GM10248 (cell line): ENCODE results near the gene PGAM2.
A peak's percentile ranks its signal among the peaks of the same experiment; 100 is the strongest.

Experiments
- CTCF ChIA-PET: fragments of 300-600 bp; sonication (Branson Sonifier 250); formaldehyde crosslinking; extraction: SDS; loops from one replicate; lab custom pipeline; 2021; ENCODE audit warnings: antibody characterized with exemption; lab: Yijun Ruan, JAX
- POLR2A ChIA-PET: fragments of 350-650 bp; sonication (Branson Sonifier 250); formaldehyde crosslinking; extraction: SDS; loops from one replicate; lab custom pipeline; 2020; ENCODE audit warnings: antibody characterized with exemption; lab: Yijun Ruan, JAX
- DNase-seq: peaks from one replicate; pipeline ENCODE4 v3.0.0; 2012; ENCODE audit errors: extremely low spot score
- TF ChIP-seq, protein P1 (sequence below): IDR thresholded peaks from 2 replicates; pipeline ENCODE4 v1.5.1; 2012; ENCODE audit warnings: mild to moderate bottlenecking, low read depth; ENCODE audit errors: extremely low read depth, missing control alignments, control extremely low read depth

PGAM2 gene

DNA sequence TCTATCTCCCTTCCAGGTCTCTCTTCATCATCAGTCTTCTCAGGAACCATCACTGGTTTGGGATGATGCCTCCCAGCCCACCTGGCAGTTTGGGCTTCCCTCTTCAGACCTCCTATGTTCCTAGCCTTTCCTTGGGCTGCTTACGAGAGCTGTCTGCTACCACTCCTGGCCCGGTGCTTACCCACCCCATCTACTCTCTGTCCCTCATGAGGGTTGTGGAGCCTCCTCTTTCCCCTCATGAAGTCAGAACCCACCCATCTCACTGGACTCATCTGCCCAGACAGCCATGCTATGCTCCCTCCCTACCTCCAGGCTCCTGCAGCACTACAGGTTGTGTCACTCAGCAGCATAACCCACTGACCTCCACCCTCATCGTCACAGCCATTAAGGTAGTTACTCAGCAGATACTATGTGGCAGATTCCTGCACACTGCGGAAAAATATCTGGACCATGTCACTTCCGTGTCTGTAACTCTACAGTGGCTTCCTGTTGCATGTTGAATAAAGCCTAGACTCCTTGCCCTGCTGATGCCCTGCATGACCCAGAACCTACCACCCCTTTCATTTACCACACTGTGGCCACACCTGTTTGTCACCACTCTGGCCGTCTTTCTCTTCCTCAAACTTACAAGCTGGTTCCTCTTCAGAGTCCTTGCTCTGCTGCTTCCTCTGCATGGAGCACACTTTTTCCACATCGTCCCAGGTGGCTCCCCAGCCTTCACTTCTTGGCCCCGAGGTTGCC is 18.9 kb downstream of the PGAM2 start:
- CTCF ChIA-PET: interaction anchor here (1.4 to 1.5 kb wide), 2 partner anchors 9 to 12 kb away, joined by 3 read pairs; no protein-coding TSS in a partner anchor
- POLR2A ChIA-PET: interaction anchor here (0.6 kb wide), 1 partner anchor 14 kb away, joined by 3 read pairs; no protein-coding TSS in a partner anchor
- no peak for DNase-seq
- TF ChIP-seq, protein P1, sequence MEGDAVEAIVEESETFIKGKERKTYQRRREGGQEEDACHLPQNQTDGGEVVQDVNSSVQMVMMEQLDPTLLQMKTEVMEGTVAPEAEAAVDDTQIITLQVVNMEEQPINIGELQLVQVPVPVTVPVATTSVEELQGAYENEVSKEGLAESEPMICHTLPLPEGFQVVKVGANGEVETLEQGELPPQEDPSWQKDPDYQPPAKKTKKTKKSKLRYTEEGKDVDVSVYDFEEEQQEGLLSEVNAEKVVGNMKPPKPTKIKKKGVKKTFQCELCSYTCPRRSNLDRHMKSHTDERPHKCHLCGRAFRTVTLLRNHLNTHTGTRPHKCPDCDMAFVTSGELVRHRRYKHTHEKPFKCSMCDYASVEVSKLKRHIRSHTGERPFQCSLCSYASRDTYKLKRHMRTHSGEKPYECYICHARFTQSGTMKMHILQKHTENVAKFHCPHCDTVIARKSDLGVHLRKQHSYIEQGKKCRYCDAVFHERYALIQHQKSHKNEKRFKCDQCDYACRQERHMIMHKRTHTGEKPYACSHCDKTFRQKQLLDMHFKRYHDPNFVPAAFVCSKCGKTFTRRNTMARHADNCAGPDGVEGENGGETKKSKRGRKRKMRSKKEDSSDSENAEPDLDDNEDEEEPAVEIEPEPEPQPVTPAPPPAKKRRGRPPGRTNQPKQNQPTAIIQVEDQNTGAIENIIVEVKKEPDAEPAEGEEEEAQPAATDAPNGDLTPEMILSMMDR: no peak

GRCh38 chr7:44045226-44046014 is 19.9 kb downstream of the PGAM2 start:
- no peak for DNase-seq
- ChIA-PET POLR2A (interaction anchor here (0.6 kb wide), 1 partner anchor 13 kb away, joined by 3 read pairs; no protein-coding TSS in a partner anchor), CTCF (interaction anchor here (1.3 to 1.9 kb wide), 3 partner anchors 10 to 151 kb away, joined by 3 to 8 read pairs (median 3); no protein-coding TSS in a partner anchor)
- TF ChIP-seq, protein P1: no peak

DNA sequence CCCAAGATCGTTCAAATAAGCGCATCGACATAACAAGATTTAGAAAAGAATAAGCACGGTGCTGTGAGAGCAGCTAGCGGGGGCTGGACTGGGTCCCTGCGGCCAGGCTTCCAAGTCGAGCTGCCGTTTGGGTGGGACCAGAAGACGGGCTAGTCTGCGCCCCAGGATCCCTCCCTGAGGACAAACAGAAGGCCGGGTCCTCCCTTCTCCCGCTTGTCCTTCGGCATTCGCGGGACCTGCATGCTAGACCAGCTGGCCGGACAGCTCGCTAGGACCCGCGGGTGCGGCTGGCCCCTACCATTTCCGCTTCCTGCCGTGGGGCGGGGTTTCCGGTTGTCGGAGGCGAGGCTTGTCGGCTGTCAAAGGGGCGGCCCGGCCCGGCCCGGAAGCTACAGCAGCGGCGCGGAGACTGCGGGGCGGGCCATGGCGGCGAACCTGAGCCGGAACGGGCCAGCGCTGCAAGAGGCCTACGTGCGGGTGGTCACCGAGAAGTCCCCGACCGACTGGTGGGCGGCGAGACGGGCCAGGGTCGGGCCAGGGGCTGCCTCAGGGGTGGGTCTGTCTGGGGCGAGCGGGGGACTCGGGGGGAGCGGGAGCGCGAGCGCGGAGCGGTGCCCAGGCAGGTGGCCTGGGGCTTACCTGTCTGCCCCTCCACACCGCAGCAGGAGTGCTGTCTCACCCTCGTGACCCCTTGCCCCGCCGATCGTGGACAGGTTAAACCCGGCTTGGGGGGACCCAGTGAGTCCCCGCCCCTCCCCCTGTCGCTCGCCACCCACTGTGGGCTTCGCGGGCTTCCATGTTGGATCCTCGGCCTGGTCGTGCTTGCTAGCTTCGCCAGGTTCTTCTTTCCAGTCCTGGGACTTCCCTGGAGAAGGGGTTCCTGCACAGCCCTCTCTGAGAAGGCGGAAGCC is 20.8 kb downstream of the PGAM2 start, which contains the start of gene DBNL:
DBNL (plus strand) TSS at position 388 of the 911 bp plus-strand sequence; CDS start at position 424, 36 bp downstream.
- ChIA-PET POLR2A (interaction anchor here (0.7 to 1.1 kb wide), 3 partner anchors 22 to 178 kb away, joined by 3 to 4 read pairs (median 3); no protein-coding TSS in a partner anchor), CTCF (interaction anchor here (1.0 to 1.9 kb wide), 3 partner anchors 25 to 152 kb away, joined by 3 to 8 read pairs (median 3); no protein-coding TSS in a partner anchor)
- DNase-seq: peak; percentile 92
- TF ChIP-seq, protein P1: no peak

DNA sequence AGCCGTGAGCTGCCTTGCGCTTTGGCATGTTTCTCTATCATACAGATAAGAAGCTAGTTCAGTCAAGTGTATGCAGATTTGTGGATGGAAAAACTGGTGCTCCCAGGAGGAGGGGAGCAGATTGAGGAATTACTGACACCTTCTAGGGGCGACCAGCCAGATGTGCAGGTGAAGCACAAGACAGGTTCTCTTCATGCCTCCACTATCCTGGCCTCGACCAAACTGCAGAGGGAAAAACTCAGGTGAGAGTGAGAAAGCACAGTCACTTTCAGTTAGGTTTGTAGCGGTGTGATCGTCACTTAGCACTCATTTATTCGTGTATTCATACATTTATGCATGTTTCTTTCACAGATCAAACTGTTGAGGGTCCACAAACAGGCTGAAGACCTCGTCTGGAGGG is 21.5 kb downstream of the PGAM2 start:
- TF ChIP-seq, protein P1: no peak
- DNase-seq: no peak
- ChIA-PET CTCF (interaction anchor here (1.0 to 1.9 kb wide), 3 partner anchors 24 to 153 kb away, joined by 3 to 8 read pairs (median 3); no protein-coding TSS in a partner anchor), POLR2A (interaction anchor here (0.7 to 1.1 kb wide), 2 partner anchors 22 to 28 kb away, joined by 3 to 4 read pairs; no protein-coding TSS in a partner anchor)

DNA sequence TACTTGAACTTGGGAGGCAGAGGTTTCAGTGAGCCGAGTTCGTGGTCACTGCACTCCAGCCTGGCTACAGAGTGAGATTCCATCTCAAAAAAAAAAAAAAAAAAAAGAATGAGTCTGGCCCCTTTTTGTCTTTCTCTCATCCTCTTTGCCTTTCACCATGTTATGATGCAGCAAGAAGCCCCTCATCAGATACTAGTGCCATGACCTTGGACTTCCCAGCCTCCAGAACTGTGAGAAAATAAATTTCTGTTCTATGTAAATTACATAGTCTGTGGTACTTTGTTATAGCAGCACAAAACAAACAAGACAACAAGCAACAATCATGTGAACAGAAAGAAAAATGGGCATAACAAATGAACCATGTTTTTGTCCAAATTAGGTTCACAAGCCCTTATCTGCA is 23.1 kb downstream of the PGAM2 start:
- DNase-seq: no peak
- CTCF ChIA-PET: no interaction called here
- POLR2A ChIA-PET: no interaction called here
- TF ChIP-seq, protein P1: no peak
